Neuron (in vitro differentiated cells): Measurements from ENCODE around the gene KIF26B.

ENCODE experiments used
- H2AFZ ChIP-seq: one replicate; pipeline ENCODE4 v1.6.1; 2013; ENCODE audit warnings: low read depth, mild to moderate bottlenecking, inconsistent platforms, low read length, moderate library complexity
- H3K27me3 ChIP-seq: one replicate; pipeline ENCODE4 v1.6.1; 2013; ENCODE audit warnings: low read length; ENCODE audit not compliant: insufficient read depth
- H3K36me3 ChIP-seq: one replicate; pipeline ENCODE4 v1.6.1; 2013; ENCODE audit warnings: low read length; ENCODE audit not compliant: insufficient read depth
- H3K4me1 ChIP-seq: one replicate; pipeline ENCODE4 v1.6.1; 2013; ENCODE audit warnings: low read length; ENCODE audit not compliant: insufficient read depth
- H3K4me3 ChIP-seq: 2 replicates; pipeline ENCODE4 v1.5.1; 2013; ENCODE audit warnings: mild to moderate bottlenecking, low read length, moderate library complexity
- H3K9me3 ChIP-seq: one replicate; pipeline ENCODE4 v1.6.1; 2013; ENCODE audit warnings: low read length

Gene KIF26B

DNA sequence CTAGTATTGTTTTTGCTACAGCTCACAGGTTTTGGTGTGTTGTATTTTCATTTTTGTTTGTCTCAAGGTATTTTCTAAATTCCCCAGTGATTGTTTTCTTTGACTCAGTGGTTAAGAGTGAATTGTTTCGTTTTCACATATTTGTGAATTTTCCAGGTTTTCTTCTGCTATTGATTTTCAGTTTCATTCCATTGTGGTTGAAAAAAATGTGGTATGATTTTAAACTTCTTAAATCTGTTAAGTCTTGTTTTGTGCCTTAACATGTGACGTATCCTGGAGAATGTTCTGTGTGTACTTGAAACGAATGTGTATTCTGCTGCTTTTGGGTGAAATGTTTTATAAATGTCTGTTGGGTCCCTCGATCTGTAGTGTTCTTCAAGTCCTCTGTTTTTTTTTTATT is 117.9 kb downstream of the KIF26B start:
- no peaks in the 10 kb centered on the region for H3K27me3 ChIP-seq
- H3K4me3 ChIP-seq, result no peak overlapping the region
- peaks cover 4% of the 10 kb centered on the region for H3K9me3 ChIP-seq
- H3K36me3 ChIP-seq, result no peaks in the 10 kb centered on the region
- H3K4me1 ChIP-seq, result no peaks in the 10 kb centered on the region
- H2AFZ ChIP-seq, result no peak overlapping the region

DNA sequence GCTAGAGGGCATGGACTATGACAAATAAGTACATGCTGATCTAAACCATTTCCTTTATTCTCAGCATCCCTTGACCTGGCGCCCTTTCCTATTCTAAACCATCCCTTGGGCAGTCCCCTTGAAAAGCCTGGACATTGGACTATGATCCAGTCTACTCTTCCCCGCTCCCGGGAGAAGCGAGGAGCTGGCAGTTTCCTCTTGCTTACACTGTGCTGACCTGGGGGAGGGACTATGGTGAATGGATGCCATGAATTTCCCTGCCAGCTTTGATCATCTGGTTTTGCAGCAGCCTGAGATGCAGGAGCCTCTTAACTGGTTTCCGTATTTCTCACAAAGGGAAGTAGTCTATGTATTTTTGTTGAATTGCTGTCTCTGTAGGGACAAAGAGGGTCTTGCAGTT is 121.7 kb downstream of the KIF26B start:
- H3K36me3 ChIP-seq, result no peaks in the 10 kb centered on the region
- no peaks in the 10 kb centered on the region for H3K4me1 ChIP-seq
- no peak overlapping the region for H3K4me3 ChIP-seq
- no peaks in the 10 kb centered on the region for H3K27me3 ChIP-seq
- no peak overlapping the region for H2AFZ ChIP-seq
- no peaks in the 10 kb centered on the region for H3K9me3 ChIP-seq

DNA sequence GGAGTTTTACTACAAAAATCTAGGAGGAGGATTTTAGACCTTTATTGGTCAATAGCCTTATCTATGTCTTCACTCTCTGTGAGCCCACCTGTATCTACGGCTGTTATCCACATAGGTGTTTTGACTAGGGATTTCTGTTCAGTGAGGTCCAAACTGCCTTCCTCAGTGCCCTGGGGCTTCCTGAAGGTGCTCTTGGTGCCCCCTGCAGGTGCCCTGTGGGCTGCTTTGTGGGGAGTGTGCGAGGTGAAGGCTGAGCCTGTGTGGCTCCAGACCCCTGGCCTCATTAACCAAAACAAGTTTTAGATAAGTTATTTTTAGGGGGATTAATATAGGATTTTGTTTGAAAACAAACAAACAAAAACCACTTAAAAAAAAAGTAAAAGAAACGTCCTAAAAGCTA is 122.5 kb downstream of the KIF26B start:
- H3K4me3 ChIP-seq, result no peak overlapping the region
- H3K9me3 ChIP-seq, result no peaks in the 10 kb centered on the region
- no peaks in the 10 kb centered on the region for H3K36me3 ChIP-seq
- no peaks in the 10 kb centered on the region for H3K4me1 ChIP-seq
- no peak overlapping the region for H2AFZ ChIP-seq
- no peaks in the 10 kb centered on the region for H3K27me3 ChIP-seq

DNA sequence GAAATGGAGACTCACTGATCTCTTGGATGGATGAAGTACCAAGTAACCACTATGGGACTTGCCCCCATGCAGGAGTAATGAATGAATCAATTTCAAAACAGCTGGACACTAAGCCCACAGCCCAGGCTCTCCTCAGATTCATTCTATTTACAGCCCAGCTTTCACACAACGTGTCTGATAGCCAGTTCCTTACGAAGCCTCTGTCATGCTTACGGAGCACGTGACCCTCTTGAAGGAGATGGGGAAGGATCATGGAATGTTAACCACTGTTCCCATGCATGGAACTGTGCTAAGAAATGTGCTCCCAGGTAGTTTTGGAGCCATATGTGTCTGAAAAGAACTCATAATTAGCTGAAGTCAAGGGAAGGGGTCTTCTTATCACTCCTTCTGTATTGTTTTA is 124.1 kb downstream of the KIF26B start:
- peaks cover 4% of the 10 kb centered on the region for H3K9me3 ChIP-seq
- H3K27me3 ChIP-seq, result no peaks in the 10 kb centered on the region
- H3K36me3 ChIP-seq, result no peaks in the 10 kb centered on the region
- H3K4me1 ChIP-seq, result no peaks in the 10 kb centered on the region
- H2AFZ ChIP-seq, result no peak overlapping the region
- H3K4me3 ChIP-seq, result no peak overlapping the region

DNA sequence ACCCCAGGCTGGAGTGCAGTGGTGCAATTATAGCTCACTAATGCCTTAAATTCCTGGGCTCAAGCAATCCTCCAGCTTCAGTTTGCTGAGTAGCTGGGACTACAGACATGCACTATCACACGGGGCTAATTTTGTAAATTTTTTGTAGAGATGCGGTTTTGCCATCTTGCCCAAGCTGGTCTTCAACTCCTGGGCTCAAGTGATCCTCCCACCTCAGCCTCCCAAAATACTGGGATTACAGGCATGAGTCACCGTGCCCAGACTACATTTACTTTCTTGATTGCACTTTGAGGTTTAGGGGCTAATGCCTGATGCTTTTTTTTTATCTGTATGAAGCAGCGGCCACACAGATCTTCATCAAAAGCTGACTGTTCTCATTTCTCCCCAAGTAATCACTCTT is 124.6 kb downstream of the KIF26B start:
- no peaks in the 10 kb centered on the region for H3K36me3 ChIP-seq
- H3K9me3 ChIP-seq, result peaks cover 4% of the 10 kb centered on the region
- no peak overlapping the region for H2AFZ ChIP-seq
- no peaks in the 10 kb centered on the region for H3K4me1 ChIP-seq
- no peak overlapping the region for H3K4me3 ChIP-seq
- no peaks in the 10 kb centered on the region for H3K27me3 ChIP-seq

DNA sequence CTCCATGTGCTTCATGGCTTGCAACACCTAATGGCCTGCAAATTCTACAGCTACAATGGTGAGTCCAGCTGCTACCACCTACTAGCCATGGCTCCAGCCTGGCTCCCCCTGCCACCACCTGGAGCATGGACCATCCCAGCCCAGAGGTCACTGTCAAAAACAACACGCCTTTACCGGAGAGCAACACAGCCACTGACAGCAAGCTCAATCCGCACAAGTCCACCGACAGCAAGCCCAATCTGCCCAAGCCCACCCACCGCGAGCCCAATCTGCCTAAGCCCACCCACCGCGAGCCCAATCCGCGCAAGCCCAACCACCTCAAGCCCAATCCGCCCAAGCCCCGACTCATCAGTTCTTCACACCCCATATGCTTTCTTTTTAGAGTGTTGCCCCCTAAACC is 128.2 kb downstream of the KIF26B start:
- no peak overlapping the region for H2AFZ ChIP-seq
- H3K4me1 ChIP-seq, result no peaks in the 10 kb centered on the region

DNA sequence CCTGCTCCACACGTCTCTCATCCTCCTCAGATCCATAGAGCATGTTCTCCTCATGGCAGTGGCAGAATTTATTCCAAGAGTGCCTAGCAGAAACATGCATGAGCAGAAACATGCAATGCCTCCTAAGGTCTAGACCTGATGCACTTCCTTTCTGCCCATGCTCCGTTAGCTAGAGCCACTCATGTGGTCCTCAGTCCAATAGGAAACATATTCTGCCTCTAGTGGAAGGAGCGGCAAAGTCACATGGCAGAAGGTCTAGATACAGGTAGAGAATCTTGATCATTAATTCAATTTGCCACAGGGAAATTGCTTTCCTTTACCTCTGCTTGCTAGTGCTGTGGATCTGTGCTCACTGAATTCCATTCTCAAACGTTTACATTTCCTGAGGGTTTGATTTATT is 130.4 kb downstream of the KIF26B start:
- no peaks in the 10 kb centered on the region for H3K36me3 ChIP-seq
- H3K27me3 ChIP-seq, result no peaks in the 10 kb centered on the region
- H3K4me3 ChIP-seq, result no peak overlapping the region
- no peaks in the 10 kb centered on the region for H3K4me1 ChIP-seq
- no peak overlapping the region for H2AFZ ChIP-seq
- H3K9me3 ChIP-seq, result peaks cover 4% of the 10 kb centered on the region

More for the DNA sequence above, 128.2 kb downstream of the KIF26B start:
- Histone ChIP-seq H3K4me3 (no peak overlapping the region), H3K27me3 (no peaks in the 10 kb centered on the region), H3K9me3 (peaks cover 4% of the 10 kb centered on the region), H3K36me3 (no peaks in the 10 kb centered on the region)

DNA sequence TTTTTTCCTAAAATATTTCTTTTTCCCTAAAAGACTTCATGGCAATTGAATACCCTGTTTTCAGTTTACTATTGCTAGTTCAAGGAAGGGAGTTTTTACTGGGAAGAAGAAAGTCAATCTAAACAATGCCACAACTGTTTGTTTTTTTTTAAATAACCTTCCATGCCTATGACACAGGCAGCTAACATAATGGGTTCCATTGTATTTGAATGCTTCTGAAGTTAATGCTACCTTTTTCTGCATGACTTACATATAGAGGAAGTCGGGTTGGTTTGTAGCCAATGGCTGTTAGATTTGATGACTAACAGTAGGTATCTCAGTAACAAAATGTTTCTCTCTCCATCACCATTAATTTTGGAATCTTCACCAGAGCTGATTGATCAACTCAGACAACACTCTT is 134.0 kb downstream of the KIF26B start:
- Histone ChIP-seq H3K4me3 (no peak overlapping the region), H3K4me1 (peaks cover 2% of the 10 kb centered on the region), H3K27me3 (no peaks in the 10 kb centered on the region), H3K9me3 (no peaks in the 10 kb centered on the region), H3K36me3 (no peaks in the 10 kb centered on the region), H2AFZ (no peak overlapping the region)

DNA sequence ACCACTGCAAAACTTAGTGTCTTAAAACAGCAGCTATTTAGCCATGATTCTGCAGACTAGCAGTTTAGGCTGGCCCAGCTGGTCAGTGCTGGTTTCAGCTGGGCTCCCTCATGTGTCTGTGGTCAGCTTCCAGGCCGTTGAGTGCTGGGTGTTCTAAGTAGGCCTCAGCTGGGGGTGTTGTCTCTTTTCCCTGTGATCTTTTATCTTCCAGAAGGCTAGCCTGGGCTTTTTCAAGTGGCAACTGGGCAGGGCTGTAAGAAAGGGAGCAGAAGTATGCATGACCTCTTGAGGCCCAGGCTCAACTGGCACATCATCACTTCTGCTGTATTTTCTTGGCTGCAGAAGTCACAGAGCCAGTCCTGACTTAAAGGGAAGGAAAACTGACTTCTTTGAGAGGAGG is 136.1 kb downstream of the KIF26B start:
- H3K36me3 ChIP-seq, result no peaks in the 10 kb centered on the region
- H3K4me1 ChIP-seq, result peaks cover 2% of the 10 kb centered on the region
- H2AFZ ChIP-seq, result no peak overlapping the region
- no peaks in the 10 kb centered on the region for H3K9me3 ChIP-seq
- H3K27me3 ChIP-seq, result no peaks in the 10 kb centered on the region
- no peak overlapping the region for H3K4me3 ChIP-seq

DNA sequence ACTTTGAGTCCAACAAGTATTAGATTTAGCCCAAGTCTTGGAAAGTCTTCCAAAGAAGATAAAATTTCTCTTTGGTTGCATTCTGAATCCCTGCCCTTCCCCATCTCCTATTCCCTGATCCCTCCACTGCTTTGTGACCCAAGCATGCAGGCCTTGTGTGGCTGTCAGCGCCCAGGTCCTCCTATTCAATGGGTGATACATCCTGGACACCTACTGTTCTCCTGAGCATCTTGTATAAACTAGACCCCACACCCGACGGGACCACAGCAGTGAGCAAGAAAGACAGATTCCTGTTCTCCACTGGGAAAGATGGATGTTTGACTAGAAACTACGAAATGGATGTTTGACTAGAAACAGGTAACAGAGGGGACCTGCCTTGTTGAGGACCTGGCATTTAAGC is 136.6 kb downstream of the KIF26B start:
- H2AFZ ChIP-seq, result no peak overlapping the region
- peaks cover 2% of the 10 kb centered on the region for H3K4me1 ChIP-seq
- H3K9me3 ChIP-seq, result no peaks in the 10 kb centered on the region
- no peaks in the 10 kb centered on the region for H3K27me3 ChIP-seq
- no peak overlapping the region for H3K4me3 ChIP-seq
- no peaks in the 10 kb centered on the region for H3K36me3 ChIP-seq

DNA sequence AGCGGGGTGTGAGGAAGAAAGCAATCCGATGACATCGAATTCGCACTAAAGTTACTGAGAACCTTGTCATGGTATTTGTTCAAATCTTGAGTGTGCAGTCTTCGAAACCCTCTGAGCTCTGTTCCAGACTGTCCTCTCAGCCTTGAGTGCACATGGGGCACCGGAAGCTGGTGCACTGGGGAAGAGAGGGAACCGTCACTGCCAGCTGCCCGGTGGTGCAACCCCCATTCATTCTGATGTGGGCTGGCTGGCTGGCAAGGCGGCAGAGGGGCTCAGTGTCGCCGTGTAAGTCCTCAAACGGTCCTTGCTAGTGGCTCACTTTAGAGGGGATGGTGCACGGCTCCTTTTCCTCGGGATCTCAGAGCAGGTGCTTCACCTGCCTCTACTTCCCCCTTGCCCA is 137.4 kb downstream of the KIF26B start:
- Histone ChIP-seq H3K27me3 (no peaks in the 10 kb centered on the region), H3K36me3 (no peaks in the 10 kb centered on the region), H3K4me3 (no peak overlapping the region), H3K9me3 (no peaks in the 10 kb centered on the region), H3K4me1 (peaks cover 2% of the 10 kb centered on the region), H2AFZ (no peak overlapping the region)

DNA sequence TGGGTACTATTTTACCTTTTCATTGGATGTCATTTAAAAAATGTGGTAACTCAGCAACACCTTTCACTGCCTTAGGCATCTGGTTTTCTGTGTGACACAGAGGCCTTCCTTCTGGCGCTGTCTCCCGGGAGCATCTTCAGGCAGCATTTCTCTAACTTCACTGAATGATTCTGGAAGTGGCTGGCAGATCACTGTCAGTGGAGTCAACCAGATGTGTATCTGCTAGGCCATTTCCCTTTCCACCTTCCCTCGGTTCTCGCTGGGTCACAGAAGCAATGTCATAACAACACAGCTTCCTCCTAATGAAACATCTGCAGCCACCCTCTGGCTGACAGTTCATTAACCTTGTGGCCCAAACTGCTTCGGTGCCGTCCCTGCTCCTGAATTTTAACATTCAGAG is 137.8 kb downstream of the KIF26B start:
- Histone ChIP-seq H3K4me1 (peaks cover 2% of the 10 kb centered on the region), H3K4me3 (no peak overlapping the region), H3K9me3 (no peaks in the 10 kb centered on the region), H3K36me3 (no peaks in the 10 kb centered on the region), H3K27me3 (no peaks in the 10 kb centered on the region), H2AFZ (no peak overlapping the region)

DNA sequence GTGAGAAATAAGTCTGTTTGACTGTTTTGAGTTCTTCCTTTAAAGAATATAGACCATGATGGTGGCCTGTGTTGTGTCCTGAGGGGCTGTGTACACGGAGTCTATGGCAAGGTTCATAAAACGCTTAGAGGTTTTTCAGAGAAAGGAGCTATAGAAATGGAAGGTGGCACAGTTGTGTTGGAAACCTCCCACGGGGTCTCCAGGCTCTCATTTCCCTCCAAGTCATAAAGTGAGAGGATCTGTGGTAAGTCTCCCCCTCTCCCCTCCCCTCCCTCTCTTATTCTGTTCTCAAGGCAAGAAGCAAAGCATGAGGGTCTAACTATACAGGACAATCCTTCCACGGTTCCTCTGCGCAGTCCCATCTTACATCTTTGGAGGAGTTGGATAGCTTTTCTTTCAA is 139.2 kb downstream of the KIF26B start:
- no peaks in the 10 kb centered on the region for H3K36me3 ChIP-seq
- H2AFZ ChIP-seq, result no peak overlapping the region
- H3K4me1 ChIP-seq, result peaks cover 2% of the 10 kb centered on the region
- no peak overlapping the region for H3K4me3 ChIP-seq
- no peaks in the 10 kb centered on the region for H3K9me3 ChIP-seq
- no peaks in the 10 kb centered on the region for H3K27me3 ChIP-seq

DNA sequence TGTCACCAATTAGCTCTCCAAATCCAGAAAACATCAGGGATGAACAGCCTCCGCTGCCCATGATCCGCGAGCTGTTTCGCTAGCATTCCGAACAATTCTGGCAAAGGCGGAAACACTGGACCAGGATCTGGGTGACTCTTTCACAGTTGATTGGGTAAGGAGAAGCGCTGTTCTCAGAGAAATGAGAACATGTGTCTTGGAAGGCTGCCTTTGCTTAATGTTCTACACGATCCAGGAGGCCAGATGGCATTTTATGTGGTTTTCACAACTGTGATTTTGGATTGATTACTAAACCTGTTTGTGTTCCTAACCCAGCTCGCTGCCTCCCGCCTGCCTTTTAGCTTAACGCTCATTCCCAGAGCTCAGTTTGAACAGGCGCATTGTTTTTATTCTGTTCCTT is 144.0 kb downstream of the KIF26B start:
- H3K4me3 ChIP-seq, result no peak overlapping the region
- no peaks in the 10 kb centered on the region for H3K36me3 ChIP-seq
- peaks cover 5% of the 10 kb centered on the region for H3K4me1 ChIP-seq
- no peaks in the 10 kb centered on the region for H3K27me3 ChIP-seq
- H3K9me3 ChIP-seq, result no peaks in the 10 kb centered on the region
- no peak overlapping the region for H2AFZ ChIP-seq
